GM23338 (cell line): ENCODE results near the gene RTEL1. TPM values are rescaled to one million over a fixed set of nuclear protein-coding genes. Genes with fewer than 3 reads are reported as not detected.

Experiments
- ZNF114 ChIP-seq: fragments of 250-450 bp; sonication (Bioruptor Pico); IDR thresholded peaks from 2 replicates; pipeline ENCODE4 v1.5.0; 2020; ENCODE audit warnings: mild to moderate bottlenecking, moderate library complexity
- polyA plus RNA-seq: library from polyadenylated mRNA; unstranded; fragments of >200 nt; fragmentation: Nextera tagmentation; extraction: Ambion mirVana; gene quantifications from 2 replicates; pipeline ENCODE4 v1.2.1, GENCODE V29; 2016
- total RNA-seq: library from RNA; depleted of rRNA; stranded (reverse); fragments of >200 nt; shearing (Covaris generic); gene quantifications from 2 replicates; pipeline ENCODE4 v1.2.3, GENCODE V29; 2014
- TF ChIP-seq, protein P1 (sequence below): fragments of 250-450 bp; sonication (Bioruptor Pico); IDR thresholded peaks from 2 replicates; pipeline ENCODE4 v1.5.0; 2020; ENCODE audit warnings: mild to moderate bottlenecking, moderate library complexity
- TF ChIP-seq, protein P2 (sequence below): IDR thresholded peaks from 2 replicates; pipeline ENCODE4 v1.6.1; 2016; ENCODE audit warnings: antibody characterized with exemption
- TF ChIP-seq, protein P3 (sequence below): IDR thresholded peaks from one replicate; pipeline ENCODE4 v1.6.1; 2018; ENCODE audit warnings: antibody characterized with exemption; ENCODE audit not compliant: unreplicated experiment

RTEL1 gene
- total and polyA plus RNA-seq, 2 experiments from 2014 or later, result 14.2 to 34.5 TPM

DNA sequence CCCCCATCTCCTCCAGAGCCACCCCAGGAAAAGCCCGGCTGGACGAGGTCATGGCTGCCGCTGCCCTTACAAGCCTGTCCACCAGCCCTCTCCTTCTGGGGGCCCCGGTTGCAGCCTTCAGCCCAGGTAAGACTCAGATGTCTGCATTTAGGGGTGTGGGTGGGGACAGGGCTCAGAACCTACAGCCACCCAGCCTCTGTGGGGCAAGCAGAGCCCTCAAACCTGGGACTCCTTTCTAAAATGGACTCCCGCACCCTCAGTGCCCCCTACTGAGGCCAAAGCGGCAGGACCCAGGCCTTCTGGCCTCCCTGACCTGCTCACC, 83.2 kb downstream of the RTEL1 start (continued):
- TF ChIP-seq, protein P1, sequence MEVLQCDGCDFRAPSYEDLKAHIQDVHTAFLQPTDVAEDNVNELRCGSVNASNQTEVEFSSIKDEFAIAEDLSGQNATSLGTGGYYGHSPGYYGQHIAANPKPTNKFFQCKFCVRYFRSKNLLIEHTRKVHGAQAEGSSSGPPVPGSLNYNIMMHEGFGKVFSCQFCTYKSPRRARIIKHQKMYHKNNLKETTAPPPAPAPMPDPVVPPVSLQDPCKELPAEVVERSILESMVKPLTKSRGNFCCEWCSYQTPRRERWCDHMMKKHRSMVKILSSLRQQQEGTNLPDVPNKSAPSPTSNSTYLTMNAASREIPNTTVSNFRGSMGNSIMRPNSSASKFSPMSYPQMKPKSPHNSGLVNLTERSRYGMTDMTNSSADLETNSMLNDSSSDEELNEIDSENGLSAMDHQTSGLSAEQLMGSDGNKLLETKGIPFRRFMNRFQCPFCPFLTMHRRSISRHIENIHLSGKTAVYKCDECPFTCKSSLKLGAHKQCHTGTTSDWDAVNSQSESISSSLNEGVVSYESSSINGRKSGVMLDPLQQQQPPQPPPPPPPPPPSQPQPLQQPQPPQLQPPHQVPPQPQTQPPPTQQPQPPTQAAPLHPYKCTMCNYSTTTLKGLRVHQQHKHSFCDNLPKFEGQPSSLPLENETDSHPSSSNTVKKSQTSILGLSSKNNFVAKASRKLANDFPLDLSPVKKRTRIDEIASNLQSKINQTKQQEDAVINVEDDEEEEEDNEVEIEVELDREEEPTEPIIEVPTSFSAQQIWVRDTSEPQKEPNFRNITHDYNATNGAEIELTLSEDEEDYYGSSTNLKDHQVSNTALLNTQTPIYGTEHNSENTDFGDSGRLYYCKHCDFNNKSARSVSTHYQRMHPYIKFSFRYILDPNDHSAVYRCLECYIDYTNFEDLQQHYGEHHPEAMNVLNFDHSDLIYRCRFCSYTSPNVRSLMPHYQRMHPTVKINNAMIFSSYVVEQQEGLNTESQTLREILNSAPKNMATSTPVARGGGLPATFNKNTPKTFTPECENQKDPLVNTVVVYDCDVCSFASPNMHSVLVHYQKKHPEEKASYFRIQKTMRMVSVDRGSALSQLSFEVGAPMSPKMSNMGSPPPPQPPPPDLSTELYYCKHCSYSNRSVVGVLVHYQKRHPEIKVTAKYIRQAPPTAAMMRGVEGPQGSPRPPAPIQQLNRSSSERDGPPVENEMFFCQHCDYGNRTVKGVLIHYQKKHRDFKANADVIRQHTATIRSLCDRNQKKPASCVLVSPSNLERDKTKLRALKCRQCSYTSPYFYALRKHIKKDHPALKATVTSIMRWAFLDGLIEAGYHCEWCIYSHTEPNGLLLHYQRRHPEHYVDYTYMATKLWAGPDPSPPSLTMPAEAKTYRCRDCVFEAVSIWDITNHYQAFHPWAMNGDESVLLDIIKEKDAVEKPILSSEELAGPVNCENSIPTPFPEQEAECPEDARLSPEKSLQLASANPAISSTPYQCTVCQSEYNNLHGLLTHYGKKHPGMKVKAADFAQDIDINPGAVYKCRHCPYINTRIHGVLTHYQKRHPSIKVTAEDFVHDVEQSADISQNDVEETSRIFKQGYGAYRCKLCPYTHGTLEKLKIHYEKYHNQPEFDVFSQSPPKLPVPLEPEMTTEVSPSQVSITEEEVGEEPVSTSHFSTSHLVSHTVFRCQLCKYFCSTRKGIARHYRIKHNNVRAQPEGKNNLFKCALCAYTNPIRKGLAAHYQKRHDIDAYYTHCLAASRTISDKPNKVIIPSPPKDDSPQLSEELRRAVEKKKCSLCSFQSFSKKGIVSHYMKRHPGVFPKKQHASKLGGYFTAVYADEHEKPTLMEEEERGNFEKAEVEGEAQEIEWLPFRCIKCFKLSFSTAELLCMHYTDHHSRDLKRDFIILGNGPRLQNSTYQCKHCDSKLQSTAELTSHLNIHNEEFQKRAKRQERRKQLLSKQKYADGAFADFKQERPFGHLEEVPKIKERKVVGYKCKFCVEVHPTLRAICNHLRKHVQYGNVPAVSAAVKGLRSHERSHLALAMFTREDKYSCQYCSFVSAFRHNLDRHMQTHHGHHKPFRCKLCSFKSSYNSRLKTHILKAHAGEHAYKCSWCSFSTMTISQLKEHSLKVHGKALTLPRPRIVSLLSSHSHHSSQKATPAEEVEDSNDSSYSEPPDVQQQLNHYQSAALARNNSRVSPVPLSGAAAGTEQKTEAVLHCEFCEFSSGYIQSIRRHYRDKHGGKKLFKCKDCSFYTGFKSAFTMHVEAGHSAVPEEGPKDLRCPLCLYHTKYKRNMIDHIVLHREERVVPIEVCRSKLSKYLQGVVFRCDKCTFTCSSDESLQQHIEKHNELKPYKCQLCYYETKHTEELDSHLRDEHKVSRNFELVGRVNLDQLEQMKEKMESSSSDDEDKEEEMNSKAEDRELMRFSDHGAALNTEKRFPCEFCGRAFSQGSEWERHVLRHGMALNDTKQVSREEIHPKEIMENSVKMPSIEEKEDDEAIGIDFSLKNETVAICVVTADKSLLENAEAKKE (CRISPR knock-in tag), result no peak
- TF ChIP-seq, protein P2, sequence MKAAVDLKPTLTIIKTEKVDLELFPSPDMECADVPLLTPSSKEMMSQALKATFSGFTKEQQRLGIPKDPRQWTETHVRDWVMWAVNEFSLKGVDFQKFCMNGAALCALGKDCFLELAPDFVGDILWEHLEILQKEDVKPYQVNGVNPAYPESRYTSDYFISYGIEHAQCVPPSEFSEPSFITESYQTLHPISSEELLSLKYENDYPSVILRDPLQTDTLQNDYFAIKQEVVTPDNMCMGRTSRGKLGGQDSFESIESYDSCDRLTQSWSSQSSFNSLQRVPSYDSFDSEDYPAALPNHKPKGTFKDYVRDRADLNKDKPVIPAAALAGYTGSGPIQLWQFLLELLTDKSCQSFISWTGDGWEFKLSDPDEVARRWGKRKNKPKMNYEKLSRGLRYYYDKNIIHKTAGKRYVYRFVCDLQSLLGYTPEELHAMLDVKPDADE, result no peak
- no peak for TF ChIP-seq ZNF114 (CRISPR knock-in tag)
- TF ChIP-seq, protein P3, sequence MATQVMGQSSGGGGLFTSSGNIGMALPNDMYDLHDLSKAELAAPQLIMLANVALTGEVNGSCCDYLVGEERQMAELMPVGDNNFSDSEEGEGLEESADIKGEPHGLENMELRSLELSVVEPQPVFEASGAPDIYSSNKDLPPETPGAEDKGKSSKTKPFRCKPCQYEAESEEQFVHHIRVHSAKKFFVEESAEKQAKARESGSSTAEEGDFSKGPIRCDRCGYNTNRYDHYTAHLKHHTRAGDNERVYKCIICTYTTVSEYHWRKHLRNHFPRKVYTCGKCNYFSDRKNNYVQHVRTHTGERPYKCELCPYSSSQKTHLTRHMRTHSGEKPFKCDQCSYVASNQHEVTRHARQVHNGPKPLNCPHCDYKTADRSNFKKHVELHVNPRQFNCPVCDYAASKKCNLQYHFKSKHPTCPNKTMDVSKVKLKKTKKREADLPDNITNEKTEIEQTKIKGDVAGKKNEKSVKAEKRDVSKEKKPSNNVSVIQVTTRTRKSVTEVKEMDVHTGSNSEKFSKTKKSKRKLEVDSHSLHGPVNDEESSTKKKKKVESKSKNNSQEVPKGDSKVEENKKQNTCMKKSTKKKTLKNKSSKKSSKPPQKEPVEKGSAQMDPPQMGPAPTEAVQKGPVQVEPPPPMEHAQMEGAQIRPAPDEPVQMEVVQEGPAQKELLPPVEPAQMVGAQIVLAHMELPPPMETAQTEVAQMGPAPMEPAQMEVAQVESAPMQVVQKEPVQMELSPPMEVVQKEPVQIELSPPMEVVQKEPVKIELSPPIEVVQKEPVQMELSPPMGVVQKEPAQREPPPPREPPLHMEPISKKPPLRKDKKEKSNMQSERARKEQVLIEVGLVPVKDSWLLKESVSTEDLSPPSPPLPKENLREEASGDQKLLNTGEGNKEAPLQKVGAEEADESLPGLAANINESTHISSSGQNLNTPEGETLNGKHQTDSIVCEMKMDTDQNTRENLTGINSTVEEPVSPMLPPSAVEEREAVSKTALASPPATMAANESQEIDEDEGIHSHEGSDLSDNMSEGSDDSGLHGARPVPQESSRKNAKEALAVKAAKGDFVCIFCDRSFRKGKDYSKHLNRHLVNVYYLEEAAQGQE, result no peak
